WTC11 (cell line): Measurements from ENCODE around the gene PCSK5. TPM values are rescaled to one million over a fixed set of nuclear protein-coding genes. Genes with fewer than 3 reads are reported as not detected.

Experiments
- ATAC-seq: fragments of 200-7000 bp; cut with Tn5 transposase; 2 replicates; pipeline ENCODE4 v1.10.0; 2021; ENCODE audit warnings: mild to moderate bottlenecking, moderate library complexity
- CTCF ChIA-PET: fragments of 300-600 bp; sonication (Branson Sonifier 250); formaldehyde crosslinking; loops from one replicate; lab custom pipeline; 2021; ENCODE audit warnings: antibody characterized with exemption; lab: Charles Lee
- POLR2A ChIA-PET: fragments of 350-600 bp; sonication (Branson Sonifier 250); formaldehyde crosslinking; loops from one replicate; lab custom pipeline; 2021; ENCODE audit warnings: antibody characterized with exemption; lab: Charles Lee
- DNase-seq: peaks from one replicate; pipeline ENCODE4 v3.0.0; 2021; ENCODE audit warnings: low spot score
- H3K27ac Mint-ChIP-seq: 2 replicates; pipeline ENCODE4 v1.8.0; 2021; ENCODE audit warnings: mixed read lengths
- H3K27me3 Mint-ChIP-seq: 2 replicates; pipeline ENCODE4 v1.8.0; 2021; ENCODE audit warnings: low read depth, mild to moderate bottlenecking, moderate library complexity, mixed read lengths
- H3K36me3 Mint-ChIP-seq: 2 replicates; pipeline ENCODE4 v1.8.0; 2021; ENCODE audit warnings: mixed read lengths
- H3K4me1 Mint-ChIP-seq: 2 replicates; pipeline ENCODE4 v1.8.0; 2022; ENCODE audit warnings: mixed read lengths
- H3K4me3 Mint-ChIP-seq: 2 replicates; pipeline ENCODE4 v1.8.0; 2021; ENCODE audit warnings: mild to moderate bottlenecking, moderate library complexity, mixed read lengths
- H3K9me3 Mint-ChIP-seq: 2 replicates; pipeline ENCODE4 v1.8.0; 2021; ENCODE audit warnings: mixed read lengths
- E2F1 ChIP-seq: sonication (generic); formaldehyde crosslinking; IDR thresholded peaks from 2 replicates; pipeline ENCODE4 v1.8.0; 2022; ENCODE audit warnings: mild to moderate bottlenecking, missing genetic modification reagents
- E2F5 ChIP-seq: sonication (generic); formaldehyde crosslinking; IDR thresholded peaks from 2 replicates; pipeline ENCODE4 v1.8.1; 2022; ENCODE audit warnings: mild to moderate bottlenecking, moderate library complexity, missing genetic modification reagents
- ERG ChIP-seq: fragments of 250-450 bp; sonication (Bioruptor Pico); IDR thresholded peaks from 2 replicates; pipeline ENCODE4 v1.8.0; 2021; ENCODE audit warnings: mild to moderate bottlenecking
- ETV6 ChIP-seq: sonication (generic); formaldehyde crosslinking; IDR thresholded peaks from 2 replicates; pipeline ENCODE4 v1.8.1; 2022; ENCODE audit warnings: mild to moderate bottlenecking, missing genetic modification reagents
- FOXK1 ChIP-seq: sonication (generic); formaldehyde crosslinking; IDR thresholded peaks from 2 replicates; pipeline ENCODE4 v1.8.0; 2022; ENCODE audit warnings: mild to moderate bottlenecking, moderate library complexity, missing genetic modification reagents
- NR3C1 ChIP-seq: sonication (generic); formaldehyde crosslinking; conservative IDR thresholded peaks from 2 replicates; pipeline ENCODE4 v1.8.1; 2023; ENCODE audit warnings: low read depth, mild to moderate bottlenecking, missing genetic modification reagents
- RELA ChIP-seq: sonication (generic); formaldehyde crosslinking; IDR thresholded peaks from 2 replicates; pipeline ENCODE4 v1.8.1; 2022; ENCODE audit warnings: missing genetic modification reagents, mild to moderate bottlenecking, borderline replicate concordance
- TEAD4 ChIP-seq: sonication (generic); formaldehyde crosslinking; IDR thresholded peaks from 2 replicates; pipeline ENCODE4 v1.8.0; 2022; ENCODE audit warnings: mild to moderate bottlenecking, missing genetic modification reagents
- USF1 ChIP-seq: sonication (generic); formaldehyde crosslinking; IDR thresholded peaks from 2 replicates; pipeline ENCODE4 v1.8.0; 2022; ENCODE audit warnings: mild to moderate bottlenecking, missing genetic modification reagents
- USF2 ChIP-seq: sonication (generic); formaldehyde crosslinking; IDR thresholded peaks from 2 replicates; pipeline ENCODE4 v1.8.1; 2023; ENCODE audit warnings: mild to moderate bottlenecking, missing genetic modification reagents, moderate library complexity
- ZNF121 ChIP-seq: sonication (generic); formaldehyde crosslinking; IDR thresholded peaks from 2 replicates; pipeline ENCODE4 v1.8.0; 2023; ENCODE audit warnings: missing genetic modification reagents
- ZNF425 ChIP-seq: fragments of 250-450 bp; sonication (Bioruptor Pico); conservative IDR thresholded peaks from 2 replicates; pipeline ENCODE4 v1.9.0; 2021; ENCODE audit warnings: mild to moderate bottlenecking
- ZNF512 ChIP-seq: sonication (generic); formaldehyde crosslinking; IDR thresholded peaks from 2 replicates; pipeline ENCODE4 v1.8.1; 2022; ENCODE audit warnings: missing genetic modification reagents, borderline replicate concordance
- ZSCAN18 ChIP-seq: fragments of 250-450 bp; sonication (Bioruptor Pico); IDR thresholded peaks from 2 replicates; pipeline ENCODE4 v2.1.2; 2022; ENCODE audit warnings: mild to moderate bottlenecking, moderate library complexity
- total RNA-seq: library from RNA; stranded (reverse); gene quantifications from 3 replicates; pipeline ENCODE4 v1.2.3, GENCODE V29; 2021

The PCSK5 gene
- total RNA-seq, 1 experiment from 2014 or later, result 30.6 TPM

- TF ChIP-seq NR3C1 (CRISPR knock-in tag) (0 out of 2 replicates have a peak, but pooled peaks have one; percentile 29), E2F1 (peak; percentile 43; the same call in 1 of the 2 replicates), FOXK1 (CRISPR knock-in tag) (peak; percentile 27; the same call in 1 of the 2 replicates), RELA (CRISPR knock-in tag) (peak; percentile 84; the same call in 1 of the 2 replicates), USF1 (CRISPR knock-in tag) (peak; percentile 71; the same call in 1 of the 2 replicates), ZNF425 (no peak)
Observed at GRCh38 chr9:76394195-76394959, 503.9 kb downstream of the PCSK5 start, which contains the start of gene RFK (continued).

GRCh38 chr9:76394960-76395252 is 504.4 kb downstream of the PCSK5 start:
- H3K4me1 Mint-ChIP-seq, result peaks cover 11% of the 10 kb centered on the region
- H3K27ac Mint-ChIP-seq, result peak overlapping the region; percentile 91
- peak; percentile 33 for DNase-seq
- TF ChIP-seq USF2 (CRISPR knock-in tag) (no peak), ETV6 (CRISPR knock-in tag) (no peak), TEAD4 (no peak), USF1 (CRISPR knock-in tag) (no peak), ZSCAN18 (CRISPR knock-in tag) (no peak)
- ChIA-PET POLR2A (interaction anchor here (0.6 to 0.9 kb wide), 3 partner anchors 12 to 64 kb away, joined by 3 read pairs; partner anchors contain the start of gene GCNT1), CTCF (interaction anchor here (0.7 to 2.3 kb wide), 16 partner anchors 12 to 309 kb away, joined by 3 to 15 read pairs (median 4); partner anchors contain the start of gene GCNT1)
- H3K9me3 Mint-ChIP-seq, result peaks cover 10% of the 10 kb centered on the region
- ATAC-seq, result peak; percentile 47
- H3K27me3 Mint-ChIP-seq, result no peaks in the 10 kb centered on the region; the same call in 1 of the 2 replicates
- H3K36me3 Mint-ChIP-seq, result peaks cover 19% of the 10 kb centered on the region
- H3K4me3 Mint-ChIP-seq, result peak overlapping the region; percentile 82

GRCh38 chr9:76395381-76395780 is 504.9 kb downstream of the PCSK5 start:
- Mint-ChIP-seq H3K27me3 (no peaks in the 10 kb centered on the region; the same call in 1 of the 2 replicates), H3K4me1 (peaks cover 11% of the 10 kb centered on the region), H3K36me3 (peaks cover 19% of the 10 kb centered on the region), H3K27ac (no peak overlapping the region; the same call in 1 of the 2 replicates), H3K9me3 (peaks cover 10% of the 10 kb centered on the region), H3K4me3 (peak overlapping the region; percentile 82)
- no peak for DNase-seq
- no peak for ATAC-seq
- TF ChIP-seq ERG (no peak), ZNF512 (CRISPR knock-in tag) (0 out of 2 replicates have a peak, but pooled peaks have one; percentile 25), ZNF121 (CRISPR knock-in tag) (peak; percentile 99), E2F5 (no peak)
- ChIA-PET POLR2A (no interaction called here), CTCF (interaction anchor here (1.6 to 2.3 kb wide), 4 partner anchors 11 to 308 kb away, joined by 5 to 13 read pairs (median 10); no protein-coding TSS in a partner anchor)
